ENCODE measurements around the gene AK9. TPM values are rescaled to one million over a fixed set of nuclear protein-coding genes. Genes with fewer than 3 reads are reported as not detected.

AK9 gene
- total and polyA plus RNA-seq, 7 donors, result 2.8 to 23.3 (median 14.3) TPM

- TF ChIP-seq EP300 (IDR thresholded peaks at IDR 0.05) (no peak), CTCF (IDR thresholded peaks at IDR 0.05) (no peak), POLR2A (IDR thresholded peaks at IDR 0.05) (no peak), POLR2AphosphoS5 (IDR thresholded peaks at IDR 0.05) (no peak)
- Histone ChIP-seq H3K4me1 (peaks cover 0 to 32% (median 22%) of the 10 kb centered on the region in 4 donors), H3K36me3 (peaks cover 0 to 19% (median 2%) of the 10 kb centered on the region in 4 donors), H3K27me3 (no peaks in the 10 kb centered on the region), H3K9me3 (no peaks in the 10 kb centered on the region), H3K27ac (peak overlapping the region in 1 of 4 donors; percentile 12), H3K4me3 (no peak overlapping the region)
- intact Hi-C loops (cut with DNase I), result no loop called here
- DNase-seq, result no peak
- WGBS, 2 donors, result 68 to 82% methylated on average over 6 of the region's 6 CpGs
Observed at GRCh38 chr6:109457562-109457996, 233.4 kb downstream of the AK9 start.

- H3K27ac ChIP-seq, result peak overlapping the region; percentile 20 to 77 (median 62)
- H3K4me3 ChIP-seq, result peak overlapping the region in 2 of 4 donors; percentile 76
- no peaks in the 10 kb centered on the region for H3K27me3 ChIP-seq
- WGBS, 2 donors, result 16 to 51% methylated on average over 16 of the region's 16 CpGs
- H3K36me3 ChIP-seq, result peaks cover 0 to 12% (median 1%) of the 10 kb centered on the region in 4 donors
- H3K4me1 ChIP-seq, result peaks cover 0 to 32% (median 22%) of the 10 kb centered on the region in 4 donors
- no peaks in the 10 kb centered on the region for H3K9me3 ChIP-seq
- TF ChIP-seq EP300 (IDR thresholded peaks at IDR 0.05) (no peak), POLR2AphosphoS5 (IDR thresholded peaks at IDR 0.05) (peak in 2 of 4 donors; percentile 13 to 30), POLR2A (IDR thresholded peaks at IDR 0.05) (peak in 1 of 2 donors; percentile 33), CTCF (IDR thresholded peaks at IDR 0.05) (no peak)
- DNase-seq, result peak; percentile 82
- intact Hi-C loops (cut with DNase I), result no loop called here
Observed at GRCh38 chr6:109456710-109457561, 234.1 kb downstream of the AK9 start.

- TF ChIP-seq POLR2A (IDR thresholded peaks at IDR 0.05), result no peak
- TF ChIP-seq POLR2AphosphoS5 (IDR thresholded peaks at IDR 0.05), result no peak
- no peak for TF ChIP-seq EP300 (IDR thresholded peaks at IDR 0.05)
- no peak for TF ChIP-seq CTCF (IDR thresholded peaks at IDR 0.05)
- Histone ChIP-seq H3K27me3 (no peaks in the 10 kb centered on the region), H3K36me3 (peaks cover 0 to 5% (median 0%) of the 10 kb centered on the region in 4 donors), H3K27ac (peak overlapping the region; percentile 50 to 77 (median 71)), H3K4me1 (peaks cover 0 to 32% (median 22%) of the 10 kb centered on the region in 4 donors), H3K9me3 (no peaks in the 10 kb centered on the region), H3K4me3 (peak overlapping the region; percentile 50 to 76 (median 70))
- intact Hi-C loops (cut with DNase I), result no loop called here
- DNase-seq, result peak; percentile 74
- 6 to 14% methylated on average over 38 of the region's 38 CpGs for WGBS, 2 donors
Observed at GRCh38 chr6:109456111-109456583, 234.9 kb downstream of the AK9 start.

GRCh38 chr6:109455437-109456110 lies 235.4 kb downstream of the AK9 start, which contains the start of gene MICAL1:
Gene MICAL1, minus strand, starts transcription at chr6:109455772. Its CDS starts 1,576 bp downstream, at chr6:109454196.
- H3K36me3 ChIP-seq, result no peaks in the 10 kb centered on the region
- DNase-seq, result peak; percentile 82
- H3K9me3 ChIP-seq, result no peaks in the 10 kb centered on the region
- TF ChIP-seq POLR2A (IDR thresholded peaks at IDR 0.05) (peak in 1 of 2 donors; percentile 14), POLR2AphosphoS5 (IDR thresholded peaks at IDR 0.05) (peak in 3 of 4 donors; percentile 20 to 60 (median 56)), EP300 (IDR thresholded peaks at IDR 0.05) (no peak), CTCF (IDR thresholded peaks at IDR 0.05) (peak in 2 of 4 experiments; percentile 15 to 28)
- WGBS, 2 donors, result 0 to 1% methylated on average over 70 of the region's 70 CpGs
- peak within 1 kb of the TSS; percentile 50 to 77 (median 71) for H3K27ac ChIP-seq
- intact Hi-C loops (cut with DNase I), result loop anchor here (2.0 kb wide), 1 partner anchor 15 kb away; the partner anchor contains the start of genes PPIL6 and SMPD2
- H3K27me3 ChIP-seq, result no peaks in the 10 kb centered on the region
- peak within 1 kb of the TSS; percentile 50 to 76 (median 70) for H3K4me3 ChIP-seq
- peaks cover 0 to 32% (median 22%) of the 10 kb centered on the region in 4 donors for H3K4me1 ChIP-seq
